CD4-positive, alpha-beta T cell treated with Interleukin-15 for 1 hour (primary cell): ENCODE data around the gene MYD88.
"Not testable (repeated sequence)": the region's sequence is repeated elsewhere in the genome, so short reads cannot be mapped to it uniquely, and the experiment has no call there.

ENCODE experiments used
- DNase-seq: peaks from one replicate; pipeline ENCODE4 v3.0.0-alpha.2; 2020

MYD88 gene

GRCh38 chr3:38127611-38128302 lies 10.7 kb upstream of the MYD88 start:
- DNase-seq, result peak; percentile 13

GRCh38 chr3:38128303-38128655 lies 10.2 kb upstream of the MYD88 start:
- no peak for DNase-seq

GRCh38 chr3:38129058-38129457 lies 9.4 kb upstream of the MYD88 start:
- DNase-seq, result peak; percentile 3

- DNase-seq, result peak; percentile 12
Observed at GRCh38 chr3:38130631-38131065, 7.8 kb upstream of the MYD88 start.

GRCh38 chr3:38131621-38132369 lies 6.7 kb upstream of the MYD88 start:
- peak; percentile 22 for DNase-seq

- DNase-seq, result peak; percentile 2
Observed at GRCh38 chr3:38133209-38133556, 5.3 kb upstream of the MYD88 start.

GRCh38 chr3:38133557-38134405 lies 4.7 kb upstream of the MYD88 start:
- DNase-seq, result peak; percentile 8

GRCh38 chr3:38134517-38135143 lies 3.8 kb upstream of the MYD88 start:
- DNase-seq, result not testable (repeated sequence)

GRCh38 chr3:38135621-38136277 lies 2.7 kb upstream of the MYD88 start:
- DNase-seq, result not testable (repeated sequence)

- no peak for DNase-seq
Observed at GRCh38 chr3:38136393-38136776, 2.1 kb upstream of the MYD88 start.

GRCh38 chr3:38136777-38137614 lies 1.5 kb upstream of the MYD88 start, which contains the start of gene ACAA1:
Gene ACAA1 (minus strand): TSS chr3:38137127. CDS start chr3:38137035, 92 bp downstream.
- peak; percentile 98 for DNase-seq

GRCh38 chr3:38137615-38138348 lies 679 bp upstream of the MYD88 start:
- DNase-seq, result no peak

GRCh38 chr3:38139191-38139590 lies 730 bp downstream of the MYD88 start:
- no peak for DNase-seq

- DNase-seq, result no peak
Observed at GRCh38 chr3:38139652-38140051, 1.2 kb downstream of the MYD88 start.

- no peak for DNase-seq
Observed at GRCh38 chr3:38140326-38141172, 2.1 kb downstream of the MYD88 start.

- no peak for DNase-seq
Observed at GRCh38 chr3:38141173-38141951, 2.9 kb downstream of the MYD88 start.

- no peak for DNase-seq
Observed at GRCh38 chr3:38141952-38142273, 3.5 kb downstream of the MYD88 start.

- DNase-seq, result no peak
Observed at GRCh38 chr3:38142959-38143358, 4.5 kb downstream of the MYD88 start.

GRCh38 chr3:38143511-38143910 lies 5.0 kb downstream of the MYD88 start:
- DNase-seq, result no peak
